ENCODE data around the gene MGST3.

GRCh38 chr1:165699577-165699976 is 68.5 kb downstream of the MGST3 start:
- TF ChIP-seq EZH2 (IDR thresholded peaks at IDR 0.05) = no peak
- no peak for TF ChIP-seq POLR2AphosphoS5 (IDR thresholded peaks at IDR 0.05; ENCODE audit: borderline replicate concordance, low read depth, low read length)
